ENCODE data around the gene OGG1. TPM values are rescaled to one million over a fixed set of nuclear protein-coding genes. Genes with fewer than 3 reads are reported as not detected.

Gene OGG1
- total and polyA plus RNA-seq, 9 of the 15 experiments (the other 6 are each of a cell fraction or from before 2014, with no cell fraction given) = 6.6 to 33.0 (median 24.4) TPM

- TF ChIP-seq, protein P1, sequence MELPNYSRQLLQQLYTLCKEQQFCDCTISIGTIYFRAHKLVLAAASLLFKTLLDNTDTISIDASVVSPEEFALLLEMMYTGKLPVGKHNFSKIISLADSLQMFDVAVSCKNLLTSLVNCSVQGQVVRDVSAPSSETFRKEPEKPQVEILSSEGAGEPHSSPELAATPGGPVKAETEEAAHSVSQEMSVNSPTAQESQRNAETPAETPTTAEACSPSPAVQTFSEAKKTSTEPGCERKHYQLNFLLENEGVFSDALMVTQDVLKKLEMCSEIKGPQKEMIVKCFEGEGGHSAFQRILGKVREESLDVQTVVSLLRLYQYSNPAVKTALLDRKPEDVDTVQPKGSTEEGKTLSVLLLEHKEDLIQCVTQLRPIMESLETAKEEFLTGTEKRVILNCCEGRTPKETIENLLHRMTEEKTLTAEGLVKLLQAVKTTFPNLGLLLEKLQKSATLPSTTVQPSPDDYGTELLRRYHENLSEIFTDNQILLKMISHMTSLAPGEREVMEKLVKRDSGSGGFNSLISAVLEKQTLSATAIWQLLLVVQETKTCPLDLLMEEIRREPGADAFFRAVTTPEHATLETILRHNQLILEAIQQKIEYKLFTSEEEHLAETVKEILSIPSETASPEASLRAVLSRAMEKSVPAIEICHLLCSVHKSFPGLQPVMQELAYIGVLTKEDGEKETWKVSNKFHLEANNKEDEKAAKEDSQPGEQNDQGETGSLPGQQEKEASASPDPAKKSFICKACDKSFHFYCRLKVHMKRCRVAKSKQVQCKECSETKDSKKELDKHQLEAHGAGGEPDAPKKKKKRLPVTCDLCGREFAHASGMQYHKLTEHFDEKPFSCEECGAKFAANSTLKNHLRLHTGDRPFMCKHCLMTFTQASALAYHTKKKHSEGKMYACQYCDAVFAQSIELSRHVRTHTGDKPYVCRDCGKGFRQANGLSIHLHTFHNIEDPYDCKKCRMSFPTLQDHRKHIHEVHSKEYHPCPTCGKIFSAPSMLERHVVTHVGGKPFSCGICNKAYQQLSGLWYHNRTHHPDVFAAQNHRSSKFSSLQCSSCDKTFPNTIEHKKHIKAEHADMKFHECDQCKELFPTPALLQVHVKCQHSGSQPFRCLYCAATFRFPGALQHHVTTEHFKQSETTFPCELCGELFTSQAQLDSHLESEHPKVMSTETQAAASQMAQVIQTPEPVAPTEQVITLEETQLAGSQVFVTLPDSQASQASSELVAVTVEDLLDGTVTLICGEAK (IDR thresholded peaks at IDR 0.05) = no peak; the same call in 1 of the 2 replicates
- TF ChIP-seq, protein P1 (CRISPR knock-in tag; IDR thresholded peaks at IDR 0.05) = no peak
- TF ChIP-seq RNF2 (IDR thresholded peaks at IDR 0.05) = no peak
- TF ChIP-seq TEAD2 (tag; IDR thresholded peaks at IDR 0.05) = no peak
- TF ChIP-seq HNRNPUL1 (IDR thresholded peaks at IDR 0.05; ENCODE audit: low read length) = peak; percentile 75; the same call in 1 of the 2 replicates
- TF ChIP-seq ZNF12 (CRISPR knock-in tag; IDR thresholded peaks at IDR 0.05) = peak; percentile 71; the same call in 1 of the 2 replicates
- TF ChIP-seq POLR2AphosphoS5 (IDR thresholded peaks at IDR 0.05; ENCODE audit: control insufficient read depth, insufficient read depth, low read depth, low read length) = peak; percentile 51; the same call in 1 of the 2 replicates
- TF ChIP-seq, protein P2, sequence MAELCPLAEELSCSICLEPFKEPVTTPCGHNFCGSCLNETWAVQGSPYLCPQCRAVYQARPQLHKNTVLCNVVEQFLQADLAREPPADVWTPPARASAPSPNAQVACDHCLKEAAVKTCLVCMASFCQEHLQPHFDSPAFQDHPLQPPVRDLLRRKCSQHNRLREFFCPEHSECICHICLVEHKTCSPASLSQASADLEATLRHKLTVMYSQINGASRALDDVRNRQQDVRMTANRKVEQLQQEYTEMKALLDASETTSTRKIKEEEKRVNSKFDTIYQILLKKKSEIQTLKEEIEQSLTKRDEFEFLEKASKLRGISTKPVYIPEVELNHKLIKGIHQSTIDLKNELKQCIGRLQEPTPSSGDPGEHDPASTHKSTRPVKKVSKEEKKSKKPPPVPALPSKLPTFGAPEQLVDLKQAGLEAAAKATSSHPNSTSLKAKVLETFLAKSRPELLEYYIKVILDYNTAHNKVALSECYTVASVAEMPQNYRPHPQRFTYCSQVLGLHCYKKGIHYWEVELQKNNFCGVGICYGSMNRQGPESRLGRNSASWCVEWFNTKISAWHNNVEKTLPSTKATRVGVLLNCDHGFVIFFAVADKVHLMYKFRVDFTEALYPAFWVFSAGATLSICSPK (IDR thresholded peaks at IDR 0.05; ENCODE audit: borderline replicate concordance) = no peak
- TF ChIP-seq RCOR1 (IDR thresholded peaks at IDR 0.05; ENCODE audit: borderline replicate concordance in 1 of 2, low read depth in 2 of 2, low read length in 2 of 2) = 0 out of 4 replicates have a peak, but pooled peaks of 1 of the 2 experiments have one; percentile 21
- TF ChIP-seq MTA2 (IDR thresholded peaks at IDR 0.05; ENCODE audit: low read depth) = no peak
- TF ChIP-seq MYBL2 (IDR thresholded peaks at IDR 0.05; ENCODE audit: low read depth) = no peak
- TF ChIP-seq MYBL2 (CRISPR knock-in tag; IDR thresholded peaks at IDR 0.05; ENCODE audit: borderline replicate concordance) = no peak
- TF ChIP-seq ZNF436 (CRISPR knock-in tag; IDR thresholded peaks at IDR 0.05) = no peak
- no peak for TF ChIP-seq NFXL1 (CRISPR knock-in tag; IDR thresholded peaks at IDR 0.05)
- no peak for TF ChIP-seq SRSF1 (IDR thresholded peaks at IDR 0.05; ENCODE audit: low read depth, low read length)
- TF ChIP-seq YY1 (IDR thresholded peaks at IDR 0.05; ENCODE audit: borderline replicate concordance in 1 of 3, control insufficient read depth in 1 of 3, extremely low read depth in 1 of 3, insufficient read depth in 3 of 3, insufficient read length in 1 of 3, insufficient replicate concordance in 2 of 3, low read depth in 1 of 3, low read length in 2 of 3) = peak in 1 of 3 experiments; percentile 26
- TF ChIP-seq CCNT2 (IDR thresholded peaks at IDR 0.05; ENCODE audit: borderline replicate concordance, extremely low read depth, insufficient read length, low read depth, low read length) = no peak
These were observed 43.5 kb downstream of the OGG1 start (continued) for GRCh38 chr3:9793161-9793781.
